Stimulated activated naive CD4-positive, alpha-beta T cell treated with Interleukin-2 at 50 U/mL for 16 hours (primary cell): ENCODE results near the gene FSHB.
A peak's percentile ranks its signal among the peaks of the same experiment; 100 is the strongest.
"Not testable (repeated sequence)": the region's sequence is repeated elsewhere in the genome, so short reads cannot be mapped to it uniquely, and the experiment has no call there.

ENCODE experiments used
- DNase-seq: peaks from one replicate; lab custom pipeline; 2025; lab: John Stamatoyannopoulos, UW

FSHB gene

DNA sequence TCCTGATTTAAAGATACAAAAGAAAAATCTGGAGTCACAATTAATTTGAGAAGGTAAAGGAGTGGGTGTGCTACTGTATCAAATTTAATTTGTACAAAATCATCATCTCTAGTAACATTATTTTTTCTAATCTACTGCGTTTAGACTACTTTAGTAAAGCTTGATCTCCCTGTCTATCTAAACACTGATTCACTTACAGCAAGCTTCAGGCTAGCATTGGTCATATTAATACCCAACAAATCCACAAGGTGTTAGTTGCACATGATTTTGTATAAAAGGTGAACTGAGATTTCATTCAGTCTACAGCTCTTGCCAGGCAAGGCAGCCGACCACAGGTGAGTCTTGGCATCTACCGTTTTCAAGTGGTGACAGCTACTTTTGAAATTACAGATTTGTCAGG, at the start of gene FSHB:
TSS of gene FSHB (plus strand) at position 301 of the 400 bp plus-strand sequence. CDS start 889 bp downstream, outside the sequence.
- no peak for DNase-seq

DNA sequence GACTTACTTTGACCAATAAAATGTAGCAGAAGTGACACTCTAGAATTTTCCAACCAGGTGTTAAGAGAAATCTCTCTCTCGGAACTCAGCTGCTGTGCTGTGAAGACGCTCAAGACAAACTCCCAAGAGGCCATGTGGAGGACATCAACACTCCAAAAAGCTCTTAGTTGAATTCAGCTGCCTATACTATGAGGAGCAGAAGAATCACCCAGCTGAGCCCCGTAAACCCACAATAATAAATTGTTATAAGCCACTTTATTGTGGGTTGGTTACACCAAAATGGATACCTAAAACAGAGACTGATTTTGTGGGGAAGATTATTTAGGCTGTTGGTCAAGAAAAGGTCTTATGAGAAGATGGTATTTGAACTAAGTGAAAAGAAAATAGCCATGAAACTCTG, 44.1 kb upstream of the FSHB start:
- no peak for DNase-seq

DNA sequence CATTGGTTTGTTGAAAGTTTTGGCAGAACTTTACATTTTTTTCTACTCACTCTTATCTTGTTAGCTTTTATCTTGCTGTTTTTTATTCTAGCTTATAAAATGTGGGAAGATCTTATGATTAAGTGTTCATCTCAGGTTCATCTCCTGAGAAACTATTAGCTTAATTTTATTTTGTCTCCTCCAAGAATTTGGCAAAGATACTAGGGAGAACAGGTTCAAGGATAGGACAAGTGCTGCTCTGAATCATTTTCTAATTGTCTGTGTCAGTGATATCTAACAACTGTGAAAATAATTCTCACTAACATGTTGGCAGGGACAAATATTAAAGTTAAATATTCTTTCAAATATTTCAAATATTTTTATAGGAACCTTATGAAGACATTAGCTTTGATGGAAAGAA, 38.2 kb upstream of the FSHB start:
- no peak for DNase-seq

DNA sequence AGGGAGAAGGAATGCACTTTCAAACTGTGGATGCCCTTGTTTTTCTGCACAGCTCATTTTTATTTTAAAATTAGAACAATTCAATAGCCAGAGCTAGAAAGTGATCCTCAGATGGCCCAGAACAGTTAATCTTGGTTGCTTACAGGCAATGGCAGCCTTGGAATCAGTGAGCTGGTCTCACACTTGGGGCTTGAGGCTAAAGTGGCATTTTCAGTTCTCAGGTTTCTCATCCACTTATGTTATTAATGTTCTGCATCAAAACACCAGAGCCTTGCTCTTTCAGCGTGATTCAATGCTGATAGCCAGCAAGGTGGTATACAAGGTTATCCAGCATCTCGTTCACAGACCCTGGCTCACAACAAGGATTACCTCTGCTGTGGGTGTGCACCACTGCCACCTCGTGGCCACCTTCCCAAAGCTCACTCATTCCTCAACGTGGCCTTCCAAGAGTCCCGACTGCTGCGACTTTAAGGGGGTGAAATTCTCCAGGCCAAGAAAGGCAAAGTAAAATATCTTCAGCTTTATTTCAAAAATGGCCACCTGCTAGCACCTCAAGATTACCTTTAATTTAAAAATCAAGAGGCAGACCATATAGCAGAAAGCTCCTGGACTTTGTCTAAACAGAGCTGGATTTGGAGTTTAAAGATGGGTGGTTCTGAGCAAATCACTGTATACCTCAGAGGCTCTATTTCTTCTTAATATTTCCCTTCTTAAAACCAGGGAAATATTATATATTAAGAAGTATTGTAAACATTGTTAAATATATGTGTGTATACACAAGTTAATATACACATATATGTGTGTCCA, 34.2 kb upstream of the FSHB start:
- peak; percentile 7 for DNase-seq

DNA sequence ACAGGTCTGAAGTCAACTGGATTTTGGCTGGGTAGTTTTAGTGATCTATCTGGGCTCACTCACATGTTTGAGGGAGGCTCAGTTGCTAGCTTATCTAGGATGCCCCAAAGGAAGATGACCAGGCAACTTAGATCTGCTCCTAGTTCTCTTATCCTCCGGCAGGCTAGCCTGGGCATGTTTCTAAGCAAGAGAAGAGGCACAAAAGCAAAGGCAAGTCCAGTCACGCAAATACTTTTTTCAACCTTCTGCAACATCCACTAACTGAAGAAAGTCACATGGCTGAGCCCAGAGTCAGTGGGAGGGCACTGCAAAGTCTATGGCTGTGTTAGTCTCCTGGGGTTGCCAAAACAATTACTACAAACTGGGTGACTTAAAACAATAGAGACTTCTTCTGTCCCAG, 32.9 kb upstream of the FSHB start:
- DNase-seq: no peak

DNA sequence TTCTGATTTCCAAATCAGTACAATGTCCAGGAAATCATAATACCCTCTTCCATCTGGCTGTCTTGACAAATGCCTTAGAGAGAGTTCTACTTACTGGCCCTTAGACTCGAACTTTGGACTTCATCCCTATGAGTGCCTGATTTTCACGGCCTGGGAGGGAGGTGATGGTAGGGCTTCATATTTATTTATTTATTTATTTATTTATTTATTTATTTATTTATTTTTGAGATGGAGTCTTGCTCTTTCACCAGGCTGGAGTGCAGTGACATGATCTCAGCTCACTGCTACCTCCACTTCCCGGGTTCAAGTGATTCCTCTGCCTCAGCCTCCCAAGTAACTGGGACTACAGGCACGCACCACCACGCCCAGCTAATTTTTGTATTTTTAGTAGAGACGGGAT, 27.8 kb upstream of the FSHB start:
- not testable (repeated sequence) for DNase-seq

DNA sequence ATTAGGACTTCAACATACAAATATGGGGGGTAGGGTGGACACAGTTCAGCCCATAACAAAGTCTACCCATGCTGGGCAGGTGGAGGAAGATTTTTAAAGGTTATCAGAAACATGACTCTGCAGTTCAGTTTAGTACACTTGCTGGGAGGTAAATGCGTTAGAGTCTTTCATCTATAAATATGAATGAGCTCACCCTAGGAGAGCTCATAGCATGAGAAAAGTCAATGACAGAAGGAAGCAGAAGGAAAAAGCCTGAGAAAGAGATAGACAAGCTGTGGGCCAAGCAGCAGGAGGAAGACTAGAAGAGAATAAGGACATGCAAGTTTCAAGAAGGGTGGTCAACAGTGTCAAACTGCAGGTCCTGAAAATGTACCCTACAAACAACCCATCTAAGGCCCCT, 27.0 kb upstream of the FSHB start:
- no peak for DNase-seq

DNA sequence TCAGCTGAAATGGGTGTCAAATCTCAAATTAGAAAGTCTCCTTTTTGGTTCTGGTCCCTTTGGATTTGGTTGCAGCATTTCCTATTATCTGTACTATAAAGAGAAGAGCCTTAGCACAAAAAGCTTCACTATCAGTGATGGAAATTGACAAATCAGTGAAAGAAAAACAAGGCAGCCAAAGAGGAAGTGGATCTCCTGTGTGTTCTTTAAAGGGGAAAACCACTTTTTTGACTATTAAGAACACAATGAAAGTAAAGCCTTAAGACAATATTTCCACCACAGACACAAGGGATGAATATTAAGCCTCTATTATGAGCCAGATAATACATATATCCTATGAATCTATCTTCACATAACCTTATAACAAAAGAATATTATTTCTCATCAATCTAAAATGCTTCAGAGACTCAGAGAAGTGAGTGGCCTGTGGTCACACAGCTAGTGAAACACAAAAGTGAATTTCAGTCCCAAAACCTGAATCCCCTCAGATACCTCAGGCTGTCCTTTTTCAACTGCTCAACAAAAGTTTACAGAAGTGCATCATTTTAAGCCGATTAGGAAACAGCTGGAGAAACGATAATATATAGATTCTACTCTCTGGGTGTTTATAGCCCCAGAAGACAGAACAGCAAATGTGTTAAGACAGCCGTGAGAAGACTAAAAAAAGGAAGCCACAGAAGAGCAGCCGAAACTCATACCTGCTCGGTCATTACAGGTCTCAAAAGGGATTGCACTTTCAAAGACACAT, 24.4 kb upstream of the FSHB start:
- no peak for DNase-seq

DNA sequence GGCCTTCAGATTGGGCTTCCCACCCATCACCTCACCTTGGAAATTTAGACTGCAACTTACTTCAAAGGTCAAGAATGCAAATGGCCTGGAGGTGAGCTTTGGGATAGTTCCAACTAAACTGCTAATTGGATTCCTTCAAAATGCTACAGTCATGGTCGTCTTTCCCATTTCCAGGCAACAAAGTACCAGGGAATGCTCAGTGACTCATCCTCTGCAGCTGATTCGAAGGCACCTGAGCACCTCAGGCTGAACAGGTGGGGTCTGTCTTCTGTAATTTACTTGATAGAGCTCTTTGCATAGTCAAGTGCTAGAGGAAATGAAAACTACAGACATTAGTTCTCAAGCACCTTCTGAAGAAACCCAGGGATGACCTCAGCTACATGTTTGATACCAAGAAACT, 20.5 kb upstream of the FSHB start:
- DNase-seq: no peak

DNA sequence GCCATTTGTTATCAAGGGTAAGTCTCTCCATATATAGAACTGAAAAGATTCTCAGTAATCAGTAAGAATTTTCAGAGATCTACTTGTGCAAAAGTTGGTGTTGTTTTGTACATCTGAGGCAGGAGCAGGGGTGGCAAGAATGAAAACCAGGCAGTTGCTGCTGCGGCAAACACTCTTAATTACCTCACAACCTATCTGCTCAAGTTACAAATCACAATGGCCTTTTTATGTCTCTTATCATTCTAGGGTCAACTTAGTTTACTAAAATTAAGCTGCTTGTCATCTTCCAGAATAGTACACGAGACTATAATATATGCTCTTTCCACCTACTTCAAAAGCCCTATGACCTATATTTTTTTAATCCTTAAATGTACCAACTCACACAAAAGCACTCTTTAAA, 14.3 kb upstream of the FSHB start:
- DNase-seq: no peak

DNA sequence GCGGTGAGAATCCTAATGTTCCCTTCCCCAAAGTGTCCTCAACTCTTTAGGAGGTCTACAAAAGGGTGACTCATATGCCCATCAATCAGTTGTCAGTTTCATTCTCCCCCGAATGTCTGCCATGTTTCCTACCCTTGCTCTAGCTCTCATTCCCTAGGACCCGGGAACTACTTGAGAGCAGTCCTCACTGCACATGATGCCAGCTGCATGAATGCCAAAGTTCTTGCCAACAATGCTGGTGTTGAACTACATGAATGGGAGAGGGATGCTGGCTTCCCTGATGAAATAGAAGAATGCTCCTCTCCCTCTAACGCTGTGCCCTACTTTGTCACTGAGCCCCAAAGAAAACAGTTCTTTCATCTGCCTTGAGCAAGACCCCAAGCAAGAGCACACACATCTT, 12.5 kb upstream of the FSHB start:
- DNase-seq: no peak

DNA sequence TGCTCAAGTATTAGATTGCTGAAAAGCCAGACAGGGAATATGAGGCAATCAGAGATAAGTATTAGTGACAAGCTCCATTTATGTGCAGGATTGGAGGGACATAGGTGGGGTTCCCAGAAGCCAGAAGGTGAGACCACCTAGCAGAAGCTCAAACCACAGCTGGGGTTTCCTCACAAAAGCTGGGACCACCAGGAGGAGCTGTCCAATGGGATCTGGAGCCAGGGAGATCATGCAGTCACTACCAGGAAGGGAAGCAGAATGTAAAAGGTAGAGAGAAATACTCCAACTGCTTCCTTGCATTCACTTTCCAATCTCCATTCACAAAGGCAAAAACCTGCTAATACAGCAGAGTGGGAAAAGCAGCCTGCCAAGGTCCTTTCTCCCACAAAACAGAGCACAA, 5.2 kb upstream of the FSHB start:
- no peak for DNase-seq

DNA sequence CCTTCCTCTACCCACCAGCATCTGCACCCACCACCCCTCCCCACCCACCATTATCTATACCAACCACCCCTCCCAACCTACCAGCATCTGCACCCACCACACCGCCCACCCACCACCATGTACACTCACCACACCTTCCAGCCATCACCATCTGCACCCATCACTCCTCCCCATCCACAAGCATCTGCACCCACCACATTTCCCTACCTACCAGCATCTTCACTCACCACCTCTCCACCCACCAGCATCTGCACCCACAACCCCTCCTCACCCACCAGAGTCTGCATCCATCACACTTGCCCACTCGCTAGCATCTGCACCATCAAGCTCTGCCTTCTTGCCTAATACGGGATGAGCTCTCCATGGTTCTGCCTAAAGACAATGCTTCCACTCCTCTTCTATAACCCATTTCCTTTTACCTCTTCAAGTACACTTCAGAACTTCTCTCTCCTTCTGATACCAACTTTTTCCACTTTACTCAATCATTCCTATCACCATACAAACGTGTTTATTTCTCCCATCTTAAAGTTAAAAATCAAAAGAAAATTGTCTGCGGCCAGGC, 2.4 kb upstream of the FSHB start:
- no peak for DNase-seq

DNA sequence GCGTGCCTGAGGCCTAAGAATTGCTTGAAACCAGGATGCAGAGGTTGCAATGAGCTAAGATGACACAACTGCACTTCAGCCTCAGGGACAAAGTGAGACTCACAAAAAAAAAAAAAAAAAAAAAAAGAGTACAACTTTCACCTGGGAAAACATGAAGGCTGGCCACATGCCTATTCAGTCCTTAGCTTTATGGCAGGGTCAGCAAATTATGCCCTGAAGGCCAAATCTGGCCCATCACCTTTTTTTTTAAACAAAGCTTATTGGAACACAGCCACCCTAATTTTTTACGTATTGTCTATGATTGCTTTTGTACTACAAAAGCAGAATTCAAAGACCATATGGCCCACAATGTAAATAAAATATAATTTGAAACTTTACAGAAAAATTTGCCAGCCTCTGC, 8.2 kb downstream of the FSHB start:
- no peak for DNase-seq

DNA sequence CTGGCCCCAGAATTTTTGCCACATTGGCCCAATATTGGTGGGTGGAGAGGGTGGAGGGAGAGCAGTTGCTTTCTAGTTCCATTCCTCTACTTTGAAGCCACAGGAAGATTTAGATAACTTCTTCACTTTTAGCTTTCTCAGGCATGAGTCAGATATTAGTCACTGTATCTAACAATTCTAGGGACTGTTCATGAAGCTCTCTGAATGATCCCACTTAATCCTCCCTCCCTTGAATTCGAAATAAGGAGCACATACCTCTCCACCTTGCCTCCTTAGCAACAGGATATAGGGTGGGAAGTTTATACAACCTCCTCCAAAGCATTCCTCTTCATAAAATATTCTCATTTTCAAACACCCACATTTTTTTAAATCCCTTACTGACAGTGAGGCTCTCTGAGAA, 13.5 kb downstream of the FSHB start:
- no peak for DNase-seq

DNA sequence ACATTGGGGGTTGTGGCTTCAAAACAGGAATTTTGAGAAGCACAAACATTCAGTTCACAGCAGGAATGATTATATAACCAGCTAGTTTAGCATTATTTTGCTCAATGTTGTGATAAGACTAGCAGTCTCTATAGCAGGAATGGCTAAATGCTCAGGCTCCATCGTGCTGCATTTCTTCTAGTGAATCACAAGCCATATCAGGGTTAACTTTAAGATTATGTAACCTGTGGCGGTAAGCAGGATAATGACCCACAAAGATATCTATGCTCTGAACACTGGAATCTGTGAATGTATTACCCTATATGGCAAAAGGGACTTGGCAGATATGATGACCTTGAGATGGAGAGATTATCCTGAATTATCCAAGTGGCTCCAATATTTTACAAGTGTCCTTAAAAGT, 14.8 kb downstream of the FSHB start:
- no peak for DNase-seq

DNA sequence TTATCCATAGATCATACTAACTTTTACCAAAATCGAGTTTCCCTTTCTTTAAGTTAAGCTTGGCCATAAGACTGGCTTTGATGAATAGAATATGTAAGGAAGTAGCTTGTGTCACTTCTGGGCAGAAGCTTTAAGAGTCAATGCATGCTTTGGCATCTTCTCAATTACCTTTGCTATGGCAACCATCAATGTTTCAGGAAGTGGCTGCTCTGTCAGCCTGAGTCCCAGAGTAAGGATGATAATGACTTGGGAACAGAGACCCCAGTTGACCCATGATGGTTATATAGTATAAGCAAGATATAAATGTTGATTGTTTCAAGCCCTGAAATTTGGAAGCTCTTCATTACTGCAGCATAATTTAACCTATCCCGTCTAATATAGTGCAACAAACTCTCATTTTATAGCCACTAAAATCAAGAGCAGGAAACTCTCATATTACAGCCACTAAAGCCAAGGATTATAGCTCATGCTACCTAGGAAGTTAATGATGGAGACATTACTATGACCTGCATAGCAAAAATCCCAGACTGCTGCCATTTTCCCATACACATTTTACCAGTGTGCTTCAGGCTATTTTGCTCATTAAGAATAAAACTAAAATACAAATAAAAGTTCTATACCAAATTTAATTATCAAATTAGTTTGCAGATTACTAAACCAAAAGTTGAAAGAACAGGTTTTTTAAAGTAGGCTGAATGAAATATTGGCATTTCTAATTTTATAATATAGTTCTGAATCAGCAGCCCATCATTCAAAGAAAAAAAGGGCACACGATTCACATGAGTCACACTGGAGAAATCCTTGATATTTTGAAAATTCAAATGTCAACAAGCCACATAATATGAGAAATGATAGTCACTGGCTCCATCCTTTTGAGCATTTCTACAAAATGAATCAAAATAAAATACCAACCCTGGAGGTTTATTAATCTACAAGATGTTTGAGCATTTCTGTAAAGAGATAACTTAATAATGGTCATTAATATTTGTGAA, 23.8 kb downstream of the FSHB start:
- DNase-seq: no peak

DNA sequence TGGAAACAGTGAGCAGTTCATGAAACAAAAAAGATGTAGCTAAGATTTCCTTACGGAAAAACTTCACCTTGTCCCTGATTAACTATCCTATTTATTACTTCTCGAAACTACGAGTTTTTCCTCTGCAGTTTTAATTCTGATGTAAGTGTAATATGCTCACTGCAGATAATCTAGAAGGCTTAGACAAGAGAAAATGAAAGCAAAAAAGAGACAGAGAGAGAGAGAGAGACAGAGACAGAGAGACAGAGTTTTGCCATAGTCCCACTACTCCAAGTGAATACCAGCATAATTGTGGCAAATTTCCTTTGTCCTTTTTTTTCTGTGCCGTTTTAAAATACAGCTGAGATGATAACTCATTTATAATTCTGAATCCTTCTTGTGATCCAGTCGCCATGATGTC, 24.8 kb downstream of the FSHB start:
- DNase-seq: no peak

DNA sequence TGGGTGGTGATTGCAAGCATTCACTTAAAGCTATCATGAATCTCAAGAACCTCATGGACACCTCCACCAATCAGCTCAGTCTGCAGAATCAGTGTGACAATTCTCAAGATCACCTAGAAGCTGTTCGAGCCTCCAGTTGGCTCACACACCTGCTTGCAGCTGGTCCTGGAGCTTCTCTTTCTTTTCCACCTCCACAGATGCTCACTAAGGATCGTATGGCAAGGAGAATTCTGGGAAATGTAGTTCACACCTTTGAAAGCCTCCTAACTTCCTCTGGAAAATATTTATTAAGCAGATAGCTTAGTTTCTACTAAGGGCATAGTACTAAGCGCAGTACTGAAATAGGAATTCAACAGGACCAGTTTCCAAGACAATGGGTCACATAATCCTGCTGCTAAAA, 26.2 kb downstream of the FSHB start:
- no peak for DNase-seq

DNA sequence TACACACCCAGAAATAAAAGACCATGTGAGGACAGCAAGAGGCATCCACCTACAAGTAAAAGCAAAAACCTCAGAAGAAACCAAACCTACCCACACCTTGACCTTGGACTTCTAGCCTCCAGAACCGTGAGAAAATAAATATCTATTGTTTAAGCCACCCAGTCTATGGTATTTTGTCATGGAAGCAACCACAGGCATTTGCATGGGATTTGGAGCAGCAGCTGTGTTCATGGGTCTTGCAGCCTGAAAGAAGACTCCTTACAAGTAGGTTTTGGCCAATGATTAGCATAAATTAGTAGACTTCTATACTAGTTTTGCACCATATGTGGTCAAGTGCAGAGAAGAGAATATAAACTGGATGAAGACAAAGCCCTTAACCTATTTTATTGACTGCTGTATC, 27.9 kb downstream of the FSHB start:
- DNase-seq: no peak

DNA sequence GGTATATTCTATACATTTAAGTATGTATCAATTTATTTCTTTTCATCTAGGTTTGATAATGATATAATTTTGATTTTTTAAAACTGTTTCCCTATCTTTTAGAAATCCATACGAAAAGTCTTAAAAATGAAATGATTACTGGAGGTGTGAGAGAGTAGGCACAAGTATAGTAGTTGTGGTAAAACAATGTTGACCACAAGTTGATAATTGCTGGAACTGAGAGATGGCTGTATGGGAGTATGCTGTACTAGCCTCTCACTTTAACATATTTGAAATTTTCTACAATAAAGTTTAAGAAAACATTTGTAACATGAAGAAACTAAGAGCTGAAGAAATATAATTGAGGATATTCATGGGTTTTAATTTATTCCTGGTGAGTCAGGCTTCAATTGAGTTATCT, 30.0 kb downstream of the FSHB start:
- no peak for DNase-seq

DNA sequence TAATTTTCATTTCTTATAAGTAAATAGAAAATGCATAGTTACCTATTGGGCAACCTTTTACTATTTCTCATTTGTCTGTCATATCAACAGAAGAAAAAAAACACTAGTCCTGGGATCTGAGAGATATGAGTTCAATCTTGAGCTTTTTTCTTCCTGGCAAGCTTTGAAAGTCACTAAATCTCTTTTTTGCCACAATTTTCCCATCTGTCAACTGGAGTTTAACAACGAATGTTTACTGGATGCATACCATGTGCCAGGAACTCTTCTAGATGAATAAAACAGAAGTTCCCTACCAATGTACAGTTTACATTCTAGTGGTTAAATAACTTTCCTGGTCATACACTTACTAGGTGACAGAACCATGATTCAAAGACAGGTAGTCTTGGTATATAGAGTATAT, 31.0 kb downstream of the FSHB start:
- DNase-seq: no peak
